ENCODE data around the gene SORBS1.
"Not testable (repeated sequence)": the region's sequence is repeated elsewhere in the genome, so short reads cannot be mapped to it uniquely, and the experiment has no call there.

SORBS1 gene

GRCh38 chr10:95485056-95485844, 75.9 kb downstream of the SORBS1 start:
- DNase-seq (ENCODE audit: low read depth in 2 of 2): no peak

- DNase-seq (ENCODE audit: low read depth in 2 of 2): no peak
Measured at GRCh38 chr10:95482501-95483233, 78.5 kb downstream of the SORBS1 start.

- DNase-seq (ENCODE audit: low read depth in 2 of 2): no peak
Measured at GRCh38 chr10:95480901-95481491, 80.2 kb downstream of the SORBS1 start.

GRCh38 chr10:95480102-95480900, 80.9 kb downstream of the SORBS1 start:
- no peak for DNase-seq (ENCODE audit: low read depth in 2 of 2)

- DNase-seq (ENCODE audit: low read depth in 2 of 2): no peak
Measured at GRCh38 chr10:95478935-95479334, 82.2 kb downstream of the SORBS1 start.

GRCh38 chr10:95478185-95478584, 83.0 kb downstream of the SORBS1 start:
- DNase-seq (ENCODE audit: low read depth in 2 of 2): no peak

- no peak for DNase-seq (ENCODE audit: low read depth in 2 of 2)
Measured at GRCh38 chr10:95477175-95477520, 84.0 kb downstream of the SORBS1 start.

- DNase-seq (ENCODE audit: low read depth in 2 of 2): no peak
Measured at GRCh38 chr10:95476469-95477174, 84.5 kb downstream of the SORBS1 start.

GRCh38 chr10:95475827-95476468, 85.2 kb downstream of the SORBS1 start:
- no peak for DNase-seq (ENCODE audit: low read depth in 2 of 2)

- no peak for DNase-seq (ENCODE audit: low read depth in 2 of 2)
Measured at GRCh38 chr10:95475003-95475383, 86.2 kb downstream of the SORBS1 start.

GRCh38 chr10:95474228-95475002, 86.8 kb downstream of the SORBS1 start:
- no peak for DNase-seq (ENCODE audit: low read depth in 2 of 2)

- DNase-seq (ENCODE audit: low read depth in 2 of 2): no peak
Measured at GRCh38 chr10:95472304-95473088, 88.7 kb downstream of the SORBS1 start.

GRCh38 chr10:95469676-95470075, 91.5 kb downstream of the SORBS1 start:
- DNase-seq (ENCODE audit: low read depth in 2 of 2): no peak

GRCh38 chr10:95469251-95469650, 91.9 kb downstream of the SORBS1 start:
- no peak for DNase-seq (ENCODE audit: low read depth in 2 of 2)

- not testable (repeated sequence) for DNase-seq (ENCODE audit: low read depth in 2 of 2)
Measured at GRCh38 chr10:95467642-95468041, 93.5 kb downstream of the SORBS1 start.

GRCh38 chr10:95467162-95467599, 94.0 kb downstream of the SORBS1 start:
- DNase-seq (ENCODE audit: low read depth in 2 of 2): no peak

GRCh38 chr10:95466436-95466835, 94.7 kb downstream of the SORBS1 start:
- DNase-seq (ENCODE audit: low read depth in 2 of 2): no peak

- DNase-seq (ENCODE audit: low read depth in 2 of 2): no peak
Measured at GRCh38 chr10:95464280-95464679, 96.9 kb downstream of the SORBS1 start.
